Islet of Langerhans (tissue), 1 donor: ENCODE data around the gene GRIN2A.

Experiments used
- FAIRE-seq: peaks from one replicate; lab custom pipeline; 2011; peaks lifted over from hg19 to GRCh38; lab: Jason Lieb, UNC

The GRIN2A gene

DNA sequence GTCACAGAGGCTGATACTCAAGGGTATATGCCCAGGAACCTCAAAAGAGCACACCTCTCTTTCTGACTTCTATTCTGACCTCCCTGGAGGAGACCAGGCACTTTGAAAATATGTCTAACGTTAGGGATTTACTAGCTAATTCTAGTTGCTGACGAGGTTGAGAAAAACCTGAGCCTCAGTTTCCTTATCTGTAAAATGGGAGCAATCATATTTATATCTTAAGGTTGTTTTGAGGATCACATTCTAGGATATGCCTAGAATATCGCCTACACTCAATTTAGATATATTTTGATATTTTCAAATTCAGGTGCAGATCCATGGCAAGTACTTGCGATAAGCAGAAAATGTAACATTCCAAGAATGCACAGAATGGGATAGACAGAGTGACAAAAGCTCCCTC lies 425.8 kb downstream of the GRIN2A start:
- FAIRE-seq: no peak

DNA sequence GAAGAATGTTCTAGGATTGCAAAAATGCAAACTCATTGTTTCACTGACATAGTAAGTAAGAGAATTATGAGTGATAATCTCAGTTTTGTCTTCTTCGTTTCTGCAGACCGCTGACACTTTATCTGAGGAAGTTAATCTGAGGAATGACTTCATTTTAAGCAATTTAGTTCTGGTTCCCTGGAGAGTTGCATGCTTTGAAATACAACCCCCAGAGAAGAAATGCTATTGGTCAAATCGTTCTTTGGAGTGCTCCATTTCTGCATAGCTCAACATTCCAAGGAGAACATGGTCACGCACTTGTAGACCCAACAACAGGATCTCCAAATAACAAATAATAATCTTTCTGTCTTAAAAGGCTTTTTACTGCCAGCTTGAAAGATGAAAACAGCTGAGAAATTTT lies 427.1 kb downstream of the GRIN2A start:
- no peak for FAIRE-seq

DNA sequence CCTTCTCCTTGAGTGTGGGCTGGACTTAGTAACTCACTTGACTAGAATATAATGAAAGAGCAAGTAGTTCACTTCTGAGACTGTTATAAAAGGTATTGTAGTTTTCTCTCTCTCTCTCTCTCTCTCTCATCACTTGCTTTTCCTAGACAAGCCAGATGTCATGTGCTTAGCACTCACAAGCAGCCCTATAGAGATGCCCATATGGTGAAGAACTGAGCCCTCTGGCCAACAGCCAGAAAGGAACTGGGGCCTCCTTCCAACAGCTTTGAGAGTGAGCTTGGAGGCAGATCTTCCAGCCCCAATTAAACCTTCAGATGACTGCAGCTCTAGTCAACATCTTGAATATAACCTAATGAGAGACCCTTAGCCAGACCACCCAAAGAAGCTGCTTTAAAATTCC lies 440.5 kb downstream of the GRIN2A start:
- no peak for FAIRE-seq

DNA sequence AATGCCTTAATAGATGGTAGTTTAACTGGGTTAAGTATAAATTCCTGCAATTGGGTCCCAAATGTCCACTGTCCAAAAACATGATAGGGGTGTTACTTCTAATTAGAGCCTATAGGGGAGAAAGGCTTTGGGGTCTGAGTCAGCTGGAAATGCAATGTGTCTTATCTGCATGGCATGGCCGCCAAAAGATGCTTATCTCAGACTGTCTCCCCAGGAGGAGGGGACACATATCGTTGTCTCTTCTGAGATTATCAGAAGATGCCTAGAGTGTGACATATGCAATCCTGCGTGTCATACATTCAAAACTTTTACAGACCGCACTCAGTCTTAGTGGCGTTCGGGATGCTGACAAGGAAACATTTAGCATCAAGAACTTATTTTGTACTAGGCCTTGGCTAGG lies 442.9 kb downstream of the GRIN2A start:
- FAIRE-seq: no peak

DNA sequence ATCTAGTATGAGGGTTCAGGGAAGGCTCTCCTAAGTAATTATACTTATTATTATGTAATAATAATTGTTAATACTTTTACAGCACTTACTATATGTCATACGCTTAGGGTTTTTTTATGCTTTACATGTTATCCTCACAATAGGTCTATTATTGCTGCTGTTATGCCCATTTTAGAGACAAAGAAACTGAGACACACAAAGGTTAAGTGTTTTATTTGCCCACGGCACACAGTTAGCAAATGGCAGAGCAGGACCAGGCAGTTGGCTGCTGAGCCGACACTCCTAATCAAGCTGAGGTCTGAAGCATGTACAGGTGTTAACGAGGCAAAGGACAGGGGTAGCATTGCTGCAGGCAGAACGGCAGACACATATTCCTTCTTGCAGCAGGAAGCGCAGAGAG lies 443.5 kb downstream of the GRIN2A start:
- no peak for FAIRE-seq

DNA sequence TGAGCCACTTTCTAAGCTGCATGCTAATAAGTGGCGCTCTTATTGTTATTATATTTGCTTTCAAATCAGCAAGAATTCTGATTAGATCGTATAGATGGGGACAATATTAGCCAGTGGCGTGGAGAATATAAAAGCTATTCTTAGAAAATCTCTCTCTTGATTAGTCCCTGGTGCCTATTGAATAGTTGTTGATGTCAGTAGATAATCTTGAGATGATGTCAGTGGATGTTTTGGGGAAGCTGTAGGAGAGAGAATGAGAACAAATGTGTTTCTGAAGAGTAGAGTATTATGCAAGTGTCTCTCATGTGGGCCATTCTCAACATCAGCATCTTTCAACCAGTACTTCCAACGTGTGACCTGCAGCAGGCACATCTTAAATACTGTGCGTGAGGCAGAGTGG lies 445.7 kb downstream of the GRIN2A start:
- no peak for FAIRE-seq

DNA sequence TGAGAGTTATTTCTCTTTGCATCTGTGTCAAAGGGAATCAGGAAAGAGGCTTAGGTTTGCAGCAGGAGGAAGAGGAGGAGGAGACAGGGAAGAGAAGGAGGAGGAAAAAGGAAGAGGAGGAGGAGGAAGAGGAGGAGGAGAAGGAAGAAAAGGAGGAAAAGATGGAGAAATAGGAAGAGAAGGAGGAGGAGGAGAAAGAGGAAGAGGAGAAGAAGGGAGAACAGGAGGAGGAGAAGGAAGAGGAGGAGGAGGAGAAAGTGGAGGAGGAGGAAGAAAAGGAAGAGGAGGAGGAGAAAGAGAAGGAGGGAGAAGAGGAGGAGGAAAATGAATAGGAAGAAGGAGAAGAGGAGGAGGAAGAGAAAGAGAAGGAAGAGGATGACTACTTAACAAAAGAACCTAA lies 459.1 kb downstream of the GRIN2A start:
- no peak for FAIRE-seq

DNA sequence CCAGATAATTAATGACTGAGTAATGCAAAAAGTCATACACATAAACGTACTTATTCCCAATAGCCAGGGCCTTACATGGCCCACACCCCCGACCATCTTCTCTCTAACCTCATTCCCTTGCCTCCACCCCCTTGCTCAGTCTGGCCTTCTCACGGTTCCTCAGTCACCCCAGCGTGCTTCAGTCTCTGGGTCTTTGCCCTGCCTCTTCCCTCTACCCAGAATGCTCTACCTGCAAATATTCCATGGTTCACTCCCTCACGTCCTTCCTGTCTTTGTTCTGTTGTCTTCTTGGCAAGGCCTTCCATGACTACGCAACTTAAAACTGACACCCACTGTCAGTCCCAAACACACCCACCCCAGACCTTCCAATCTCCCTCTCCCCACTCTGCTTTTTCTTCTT lies 468.3 kb downstream of the GRIN2A start:
- FAIRE-seq: no peak

DNA sequence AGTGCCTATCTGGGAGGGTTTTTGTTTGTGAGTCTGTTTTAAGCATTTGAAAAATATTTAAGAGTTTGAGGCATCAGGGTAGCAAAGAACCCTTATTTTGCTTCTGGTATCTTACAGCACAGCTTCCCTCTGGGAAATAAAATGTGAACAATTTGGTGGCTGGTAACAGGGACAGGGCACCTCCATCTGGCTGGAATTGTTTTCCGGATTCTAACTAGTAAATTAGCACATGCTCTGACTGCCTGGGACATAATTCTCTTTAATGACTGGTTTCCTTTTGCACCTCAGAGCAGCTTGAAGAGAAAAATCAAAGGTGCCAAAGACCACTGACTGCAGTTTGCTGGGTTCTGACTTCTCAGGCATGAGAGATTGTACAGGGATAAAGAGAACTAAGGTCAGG lies 469.1 kb downstream of the GRIN2A start:
- no peak for FAIRE-seq

DNA sequence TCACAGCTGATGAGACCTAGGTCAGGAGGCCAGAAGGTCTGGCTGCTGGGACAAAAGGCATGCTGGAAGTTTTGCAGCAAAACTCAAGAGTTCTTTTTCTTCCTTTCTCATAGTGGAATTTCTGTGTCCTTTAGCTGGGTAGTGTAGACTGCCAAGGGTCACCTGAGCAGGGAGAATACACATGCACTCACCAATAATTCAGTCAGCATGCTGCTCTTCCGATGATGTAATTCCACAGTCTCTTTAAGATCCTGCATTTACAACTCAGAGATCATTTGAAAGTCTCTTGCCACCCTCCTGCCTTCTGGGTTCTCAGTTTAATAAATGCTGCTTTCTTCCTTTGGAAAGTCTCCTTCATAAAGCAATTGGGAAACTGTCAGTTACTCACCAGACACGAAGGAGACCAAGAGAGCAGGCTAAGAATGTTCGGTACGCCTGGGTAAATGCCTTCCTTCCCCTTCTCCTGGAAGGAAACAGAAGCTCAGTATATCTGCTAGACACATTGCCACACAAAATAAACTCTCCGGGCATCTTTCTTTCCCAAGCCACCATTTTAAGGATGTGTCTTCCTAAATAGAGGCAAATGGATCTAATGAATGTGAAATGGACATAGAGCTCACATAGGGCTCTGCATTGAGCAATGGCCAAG lies 473.1 kb downstream of the GRIN2A start:
- no peak for FAIRE-seq

DNA sequence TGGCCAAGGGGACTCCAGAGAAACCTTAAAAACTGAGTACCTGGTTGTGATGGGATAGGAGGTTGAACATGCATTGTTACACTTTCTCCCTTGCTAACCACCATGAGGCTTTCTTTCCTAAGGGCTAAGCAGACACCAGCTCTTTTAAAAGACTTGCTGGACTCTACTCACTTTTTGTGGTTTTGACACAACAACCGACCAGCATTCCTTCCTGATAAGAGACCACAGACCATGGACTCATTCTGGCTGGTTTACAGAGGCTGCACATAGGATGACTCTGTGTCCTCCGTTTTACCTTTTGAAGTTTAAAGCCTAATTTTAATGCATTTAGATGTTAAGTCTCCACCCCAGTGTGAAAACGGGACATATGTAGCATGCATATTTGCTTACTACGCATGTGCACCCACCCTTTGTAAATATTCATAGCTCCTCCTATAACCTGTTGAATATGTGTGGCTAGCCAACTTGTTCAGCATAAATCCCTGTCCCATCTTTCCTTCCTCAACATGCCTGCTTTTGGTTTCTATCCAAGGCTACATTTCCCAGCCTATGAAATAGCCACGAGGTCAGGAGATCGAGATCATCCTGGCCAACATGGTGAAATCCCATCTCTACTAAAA lies 475.9 kb downstream of the GRIN2A start:
- no peak for FAIRE-seq

DNA sequence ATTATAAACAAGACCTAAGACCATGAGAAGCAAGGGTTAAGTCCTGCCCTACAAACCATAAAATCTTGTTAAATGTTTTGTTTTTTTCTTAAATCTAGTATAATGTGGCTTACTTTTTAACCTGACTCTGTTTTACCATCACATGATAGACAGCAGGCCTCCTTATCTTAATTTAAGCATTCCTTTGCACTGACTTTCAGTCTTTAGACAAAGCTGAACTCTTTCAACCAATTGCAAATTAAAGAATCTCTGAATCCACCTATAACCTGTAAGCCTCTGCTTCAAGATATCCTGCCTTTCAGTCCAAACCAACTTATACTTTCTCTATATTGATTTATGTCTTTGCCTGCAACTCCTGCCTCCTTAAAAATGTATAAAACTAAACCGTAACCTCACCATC lies 478.5 kb downstream of the GRIN2A start:
- no peak for FAIRE-seq
